GM12878 (cell line): ENCODE data around the gene PLXNA2. TPM values are rescaled to one million over a fixed set of nuclear protein-coding genes. Genes with fewer than 3 reads are reported as not detected.

Source experiments
- BACH1 ChIP-seq: fragments of 450-650 bp; IDR thresholded peaks from 2 replicates; pipeline ENCODE4 v1.6.1; 2017; ENCODE audit warnings: mild to moderate bottlenecking, borderline replicate concordance
- CEBPZ ChIP-seq: fragments of 150-350 bp; IDR thresholded peaks from 2 replicates; pipeline ENCODE4 v1.6.1; 2016; ENCODE audit warnings: low read depth, low read length
- CREB1 ChIP-seq: IDR thresholded peaks from 2 replicates; pipeline ENCODE4 v1.6.1; 2012; ENCODE audit warnings: low read depth, mild to moderate bottlenecking, inconsistent platforms
- KDM1A ChIP-seq: fragments of 200-600 bp; sonication (generic); IDR thresholded peaks from 2 replicates; pipeline ENCODE4 v1.6.1; 2016; ENCODE audit warnings: borderline replicate concordance
- NR2C1 ChIP-seq: fragments of 450-650 bp; IDR thresholded peaks from 2 replicates; pipeline ENCODE4 v1.6.1; 2017; ENCODE audit warnings: antibody characterized with exemption, mild to moderate bottlenecking, moderate library complexity
- REST ChIP-seq: IDR thresholded peaks from 2 replicates; pipeline ENCODE4 v1.6.1; 2012; ENCODE audit warnings: mild to moderate bottlenecking, low read depth, low read length
- RFX5 ChIP-seq: IDR thresholded peaks from 2 replicates; pipeline ENCODE4 v1.6.1; 2011; ENCODE audit warnings: low read depth, low read length, improper control_type of control experiment
- SMAD1 ChIP-seq: fragments of 450-650 bp; IDR thresholded peaks from 2 replicates; pipeline ENCODE4 v1.6.1; 2018; ENCODE audit warnings: mild to moderate bottlenecking, low read depth; ENCODE audit not compliant: partially characterized antibody
- WRNIP1 ChIP-seq: IDR thresholded peaks from 2 replicates; pipeline ENCODE4 v1.6.1; 2011; ENCODE audit warnings: low read depth, low read length, improper control_type of control experiment, borderline replicate concordance
- polyA plus RNA-seq, 11 experiments: library from polyadenylated mRNA; depleted of rRNA in 4 of 11; unstranded in 6 of 11; stranded (reverse) in 5 of 11; fragments of >200 nt; fragmentation: Nextera tagmentation in 4 of 11; fragmentation: Illumina TruSeq in 1 of 11; extraction: Ambion mirVana in 4 of 11; extraction: Trizol in 1 of 11; gene quantifications; 1 replicate in 1 of 11; 2 replicates in 10 of 11; pipeline versions ENCODE4 v1.2.1 to v1.2.3, GENCODE V29; 2011 to 2016; ENCODE audit warnings: inconsistent platforms in 2 of 11, missing spikeins in 2 of 11, low read depth in 1 of 11
- total RNA-seq, 4 experiments: library from RNA; depleted of rRNA in 3 of 4; stranded (reverse); fragments of >200 nt in 3 of 4; fragmentation: Illumina TruSeq in 1 of 4; extraction: Trizol in 1 of 4; gene quantifications; 2 replicates each; pipeline versions ENCODE4 v1.2.1 to v1.2.3, GENCODE V29; 2013 to 2021

PLXNA2 gene
- total and polyA plus RNA-seq, 10 of the 15 experiments (the other 5 are each of a cell fraction or from before 2014, with no cell fraction given) = under 0.01 to 0.08 (median 0.07) TPM; not detected in 4

- TF ChIP-seq CEBPZ = no peak
- no peak for TF ChIP-seq CREB1
- no peak for TF ChIP-seq SMAD1
- TF ChIP-seq RFX5 = no peak
- no peak for TF ChIP-seq WRNIP1
- TF ChIP-seq REST = no peak
- no peak for TF ChIP-seq NR2C1
- no peak for TF ChIP-seq KDM1A
- no peak for TF ChIP-seq BACH1
Measured at GRCh38 chr1:208273386-208274017, 29.3 kb upstream of the PLXNA2 start (continued).
